ENCODE measurements around the gene HEXD.

Gene HEXD

DNA sequence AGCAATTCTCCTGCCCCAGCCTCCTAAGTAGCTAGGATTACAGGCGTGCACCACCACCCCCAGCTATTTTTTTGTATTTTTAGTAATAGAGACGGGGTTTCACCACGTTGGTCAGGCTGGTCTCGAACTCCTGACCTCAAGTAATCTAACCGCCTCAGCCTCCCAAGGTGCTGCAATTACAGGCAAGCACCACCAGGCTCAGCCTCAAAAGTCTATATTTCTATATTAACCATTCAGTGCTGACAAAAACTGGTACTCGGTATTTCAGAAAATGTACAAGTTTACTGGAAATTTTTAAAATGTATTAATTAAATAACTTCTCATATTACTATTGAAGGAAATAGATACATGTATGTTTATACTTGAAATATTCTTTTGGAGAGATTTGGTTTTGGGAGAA, 1.4 kb upstream of the HEXD start:
- DNase-seq: no peak

DNA sequence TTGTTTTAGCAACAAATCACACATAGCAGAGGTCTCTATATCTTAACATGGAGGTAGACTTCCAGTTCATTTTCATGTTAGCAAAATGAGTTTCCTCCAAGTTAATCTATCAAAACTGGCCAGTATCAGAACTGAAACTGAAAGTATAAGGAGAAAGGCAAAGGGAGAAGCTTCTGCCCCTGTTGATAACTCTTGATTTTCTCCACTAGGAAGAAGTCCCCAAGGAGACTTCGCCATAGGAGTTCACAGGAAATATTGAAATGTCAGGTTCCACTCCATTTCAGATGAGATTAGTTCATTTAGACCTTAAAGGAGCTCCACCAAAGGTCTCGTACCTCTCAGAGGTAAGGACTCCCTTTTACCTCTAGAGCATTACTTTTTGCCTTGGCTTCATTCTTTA, 1.4 kb downstream of the HEXD start:
- DNase-seq: no peak

DNA sequence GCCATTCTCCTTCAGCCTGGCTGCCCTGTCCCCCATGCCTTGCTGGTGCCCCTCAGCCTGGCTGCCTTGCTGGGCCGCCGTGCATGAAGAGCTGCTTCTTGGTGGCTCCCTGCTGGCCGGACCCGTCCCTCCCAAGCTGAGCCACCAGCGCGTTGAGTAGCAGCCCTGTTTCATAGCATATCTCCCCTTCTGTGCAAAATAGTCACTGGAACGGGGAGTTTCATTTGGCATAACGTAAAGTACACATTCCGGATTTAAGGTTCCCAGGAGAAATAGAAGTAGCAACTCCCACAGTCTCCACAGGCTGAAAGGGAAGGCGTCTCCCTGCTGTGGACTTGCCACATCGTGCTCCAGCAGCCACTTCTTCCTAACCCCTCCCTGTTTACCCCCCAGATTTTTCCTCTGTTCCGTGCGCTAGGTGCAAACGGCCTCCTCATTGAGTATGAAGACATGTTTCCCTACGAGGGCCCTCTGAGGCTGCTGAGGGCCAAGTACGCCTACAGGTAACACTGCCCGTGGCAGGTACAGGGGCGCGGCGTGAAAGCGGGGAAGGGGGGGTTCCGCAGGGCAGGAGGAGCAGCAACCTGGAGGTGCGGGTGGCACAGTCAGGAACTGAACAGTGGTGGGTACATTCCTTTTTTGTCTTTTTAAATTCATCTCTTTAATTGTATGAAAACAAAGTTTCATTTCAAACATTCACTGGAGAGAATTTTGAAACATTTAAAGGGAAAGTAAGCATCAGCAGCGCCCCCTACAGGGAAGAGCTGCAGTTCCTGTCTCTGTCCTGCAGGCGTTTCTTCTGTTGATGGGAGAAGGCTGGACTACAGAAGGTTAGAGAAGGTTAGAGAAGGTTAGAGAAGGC, 6.1 kb downstream of the HEXD start:
- DNase-seq: no peak

DNA sequence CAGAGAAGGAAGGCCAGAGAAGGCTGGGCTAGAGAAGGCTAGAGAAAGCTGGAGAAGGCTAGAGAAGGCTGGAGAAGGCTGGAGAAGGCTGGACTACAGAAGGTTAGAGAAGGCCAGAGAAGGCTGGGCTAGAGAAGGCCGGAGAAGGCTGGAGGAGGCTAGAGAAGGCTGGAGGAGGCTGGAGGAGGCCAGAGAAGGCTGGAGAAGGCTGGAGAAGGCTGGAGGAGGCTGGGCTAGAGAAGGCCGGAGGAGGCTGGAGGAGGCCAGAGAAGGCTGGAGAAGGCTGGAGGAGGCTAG, 6.7 kb downstream of the HEXD start:
- DNase-seq: no peak

DNA sequence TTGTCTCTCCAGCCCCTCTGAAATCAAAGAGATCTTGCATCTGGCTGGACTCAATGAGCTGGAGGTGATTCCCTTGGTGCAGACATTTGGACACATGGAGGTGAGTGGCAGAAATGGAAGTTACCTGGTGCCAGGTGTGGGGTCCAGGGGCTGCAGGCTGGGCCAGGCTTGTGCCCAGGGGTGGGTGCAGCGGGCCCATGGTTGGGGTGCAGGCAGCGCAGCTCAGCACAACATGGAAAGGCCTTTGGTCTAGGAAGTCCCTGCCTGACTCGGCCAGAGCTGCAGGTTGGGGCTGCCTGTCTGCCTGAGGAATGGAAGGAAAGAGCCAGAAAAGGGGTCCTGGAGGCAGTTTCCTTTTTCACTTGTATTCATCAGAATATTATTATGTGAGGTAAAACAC, 10.4 kb downstream of the HEXD start:
- DNase-seq: no peak

DNA sequence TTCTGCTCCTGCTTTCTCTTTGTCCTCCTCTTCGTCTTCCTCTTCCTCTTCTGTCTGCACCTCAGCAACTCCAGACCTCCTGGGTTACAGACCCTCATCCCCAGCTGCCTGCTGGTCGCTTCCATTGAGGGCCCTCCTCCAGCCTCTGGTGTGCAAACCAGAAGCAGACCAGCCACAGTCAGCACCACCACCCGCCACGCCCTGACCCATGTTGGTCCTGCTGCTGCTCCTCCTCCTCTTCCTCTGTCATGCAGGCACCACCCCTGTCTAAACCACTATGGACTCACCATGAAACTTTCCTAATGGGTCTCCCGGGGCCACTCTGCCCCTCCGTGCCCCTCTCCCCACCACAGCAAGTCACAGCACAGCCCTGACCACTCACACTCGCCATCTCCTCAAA, 11.7 kb downstream of the HEXD start:
- no peak for DNase-seq

DNA sequence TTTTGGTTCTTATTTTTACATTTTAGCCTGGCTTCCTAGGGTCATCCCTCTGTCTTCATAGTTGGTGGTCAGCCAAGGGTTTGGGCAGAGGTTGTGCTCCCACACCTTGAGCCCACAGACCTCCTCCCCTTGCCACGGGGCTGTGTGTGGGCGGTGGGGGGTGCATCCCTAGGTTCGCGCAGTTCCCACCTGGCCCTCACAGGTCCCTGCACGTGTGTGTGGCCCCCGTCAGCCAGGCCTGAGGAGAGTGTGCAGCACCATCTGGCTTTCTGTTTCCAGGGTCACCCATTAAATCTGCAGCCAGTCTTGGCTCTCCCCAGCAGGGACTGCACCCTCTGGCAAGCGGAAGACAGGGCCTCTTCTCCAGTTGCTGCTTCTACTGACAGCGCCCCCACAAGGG, 13.9 kb downstream of the HEXD start:
- no peak for DNase-seq

DNA sequence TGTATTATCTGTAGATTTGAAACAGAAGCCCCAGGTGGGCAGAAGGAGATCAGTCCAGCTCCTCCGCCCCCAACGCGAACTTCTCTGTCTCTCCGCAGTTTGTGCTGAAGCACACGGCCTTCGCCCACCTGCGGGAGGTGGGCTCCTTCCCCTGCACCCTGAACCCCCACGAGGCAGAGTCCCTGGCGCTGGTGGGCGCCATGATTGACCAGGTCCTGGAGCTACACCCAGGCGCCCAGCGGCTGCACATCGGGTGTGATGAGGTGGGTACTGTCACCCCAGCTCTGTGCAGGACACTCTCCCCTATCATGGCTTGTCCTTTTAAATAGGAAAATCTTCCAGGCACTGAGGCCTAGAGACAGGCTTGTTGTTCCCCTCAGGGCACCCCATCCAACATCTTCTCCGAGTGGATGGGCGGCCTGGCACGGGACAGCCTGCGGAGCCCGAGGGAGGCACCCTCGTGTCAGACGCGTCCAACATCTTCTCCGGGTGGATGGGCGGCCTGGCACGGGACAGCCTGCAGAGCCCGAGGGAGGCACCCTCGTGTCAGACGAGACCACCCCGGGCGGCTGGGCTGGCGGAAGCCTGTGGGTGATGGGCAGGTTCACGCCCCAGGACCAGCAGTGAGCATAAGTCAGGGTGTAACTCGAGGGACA, 15.5 kb downstream of the HEXD start:
- no peak for DNase-seq

DNA sequence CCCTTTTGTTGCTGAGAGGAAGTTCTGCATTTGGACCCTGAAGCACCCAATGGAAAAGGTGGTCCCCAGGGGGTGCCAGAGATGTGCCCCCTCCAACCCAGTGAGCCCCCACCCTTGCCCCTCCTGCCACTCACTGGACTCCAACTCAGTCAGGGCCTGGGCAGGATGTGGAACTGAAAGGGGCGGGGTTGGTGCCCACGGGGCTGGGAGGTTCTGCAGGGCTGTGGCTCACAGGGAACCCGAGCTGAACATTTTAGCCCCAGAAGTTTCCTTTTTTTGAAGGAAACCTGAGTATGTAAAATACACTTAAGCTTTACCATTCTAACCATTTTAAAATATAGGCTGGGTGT, 16.0 kb downstream of the HEXD start:
- no peak for DNase-seq

DNA sequence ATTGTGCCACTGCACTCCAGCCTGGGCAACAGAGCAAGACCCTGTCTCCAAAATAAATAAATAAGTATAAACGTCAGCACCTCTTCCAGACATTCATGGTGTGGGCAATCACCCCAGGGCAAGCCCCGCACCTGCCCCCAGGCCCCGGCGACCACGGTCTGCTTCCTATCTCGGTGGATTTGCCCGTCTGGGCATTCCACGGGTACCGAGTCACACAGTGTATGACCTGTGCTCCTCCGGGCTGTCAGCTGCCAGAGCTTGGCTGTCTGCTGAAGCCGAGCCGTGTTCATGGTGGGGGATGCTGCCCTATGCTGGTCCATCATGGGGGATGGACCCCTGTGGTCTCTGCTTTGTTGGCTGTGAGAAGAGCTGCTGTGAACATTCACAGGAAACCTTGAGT, 17.0 kb downstream of the HEXD start:
- DNase-seq: no peak

DNA sequence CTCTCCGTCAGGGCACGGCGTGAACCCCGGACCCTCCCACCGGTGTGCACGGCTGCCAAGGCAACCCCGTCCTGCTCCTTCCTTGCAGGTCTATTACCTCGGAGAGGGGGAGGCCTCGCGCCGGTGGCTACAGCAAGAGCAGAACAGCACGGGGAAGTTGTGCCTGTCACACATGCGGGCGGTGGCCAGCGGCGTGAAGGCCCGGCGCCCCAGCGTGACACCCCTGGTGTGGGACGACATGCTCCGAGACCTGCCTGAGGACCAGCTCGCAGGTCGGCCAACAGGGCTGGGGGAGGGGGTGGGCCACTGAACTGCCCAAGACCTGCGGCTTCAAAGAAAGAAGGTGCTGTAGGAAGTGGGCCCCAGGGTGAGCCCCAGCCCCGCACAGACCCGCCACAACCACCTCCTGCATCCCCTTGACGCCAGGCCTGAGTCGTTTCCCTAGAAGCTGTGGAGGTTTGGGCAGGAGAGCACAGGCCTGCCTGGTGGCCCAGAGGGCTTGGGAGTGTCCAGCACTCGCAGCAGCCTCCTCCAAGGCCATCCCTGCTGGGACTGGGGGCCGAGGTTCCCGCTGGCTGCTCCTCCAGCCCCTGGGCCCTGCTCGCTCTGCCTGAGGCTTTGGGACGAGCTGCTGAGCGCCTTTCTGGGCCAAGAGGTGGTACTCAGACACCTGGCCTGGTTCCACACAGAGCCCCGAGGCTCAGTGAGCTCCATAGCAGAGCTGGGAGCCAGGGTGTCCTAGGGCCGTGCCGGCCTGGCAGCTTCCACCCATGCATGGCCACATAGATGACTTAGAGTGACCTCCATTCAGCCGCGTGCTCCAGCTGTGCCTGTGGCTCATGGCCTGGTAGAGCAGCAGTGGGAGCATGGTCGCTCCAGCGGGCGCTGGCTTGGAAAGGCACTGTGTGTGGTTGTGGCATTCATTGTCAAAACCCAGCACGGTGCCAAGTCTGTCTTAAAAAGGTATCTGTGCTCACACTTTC, 17.7 kb downstream of the HEXD start:
- DNase-seq: no peak

DNA sequence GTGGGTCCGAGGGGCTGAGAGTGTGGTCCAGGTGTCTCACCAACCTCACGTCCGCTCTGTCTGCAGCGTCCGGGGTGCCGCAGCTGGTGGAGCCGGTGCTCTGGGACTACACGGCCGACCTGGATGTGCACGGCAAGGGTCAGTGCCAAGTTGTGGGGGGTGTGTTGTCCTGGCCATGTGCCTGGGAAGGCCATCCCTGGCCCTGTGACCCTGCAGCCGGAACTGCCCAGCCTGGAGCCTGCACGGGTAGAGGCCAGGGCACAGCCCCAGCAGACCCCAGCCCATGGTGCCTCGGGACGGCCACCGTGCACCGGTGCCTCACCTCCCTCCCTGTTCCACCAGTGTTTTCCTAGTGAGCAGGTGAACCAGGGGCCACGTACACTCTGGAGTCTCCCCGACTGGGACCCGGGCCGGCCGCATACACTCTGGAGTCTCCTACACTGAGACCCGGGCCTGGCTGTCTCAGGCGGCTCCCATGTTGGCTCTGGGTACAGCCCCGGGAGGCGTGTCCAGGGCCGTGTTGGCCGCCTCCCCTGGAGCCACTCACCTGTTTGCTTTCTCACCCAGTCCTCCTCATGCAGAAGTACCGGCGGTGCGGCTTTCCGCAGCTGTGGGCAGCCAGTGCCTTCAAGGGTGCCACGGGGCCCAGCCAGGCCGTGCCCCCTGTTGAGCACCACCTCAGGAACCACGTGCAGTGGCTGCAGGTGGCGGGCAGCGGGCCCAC, 18.6 kb downstream of the HEXD start:
- no peak for DNase-seq

DNA sequence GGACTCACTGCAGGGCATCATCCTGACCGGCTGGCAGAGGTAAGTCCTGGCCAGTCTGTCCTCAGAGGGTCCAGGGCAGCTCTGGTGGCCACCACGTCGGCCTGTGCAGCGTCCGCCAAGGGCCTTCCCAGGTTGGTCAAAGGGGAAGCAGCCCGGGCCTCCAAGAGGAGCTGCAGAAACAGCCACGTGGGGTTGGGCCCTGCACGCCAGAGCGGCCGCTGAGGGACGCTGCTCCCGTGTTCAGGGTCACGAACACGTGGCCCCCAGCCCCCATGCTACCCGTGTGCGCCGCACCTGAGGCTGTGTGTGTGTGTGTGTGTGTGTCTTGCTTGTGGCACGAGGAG, 19.1 kb downstream of the HEXD start:
- no peak for DNase-seq

DNA sequence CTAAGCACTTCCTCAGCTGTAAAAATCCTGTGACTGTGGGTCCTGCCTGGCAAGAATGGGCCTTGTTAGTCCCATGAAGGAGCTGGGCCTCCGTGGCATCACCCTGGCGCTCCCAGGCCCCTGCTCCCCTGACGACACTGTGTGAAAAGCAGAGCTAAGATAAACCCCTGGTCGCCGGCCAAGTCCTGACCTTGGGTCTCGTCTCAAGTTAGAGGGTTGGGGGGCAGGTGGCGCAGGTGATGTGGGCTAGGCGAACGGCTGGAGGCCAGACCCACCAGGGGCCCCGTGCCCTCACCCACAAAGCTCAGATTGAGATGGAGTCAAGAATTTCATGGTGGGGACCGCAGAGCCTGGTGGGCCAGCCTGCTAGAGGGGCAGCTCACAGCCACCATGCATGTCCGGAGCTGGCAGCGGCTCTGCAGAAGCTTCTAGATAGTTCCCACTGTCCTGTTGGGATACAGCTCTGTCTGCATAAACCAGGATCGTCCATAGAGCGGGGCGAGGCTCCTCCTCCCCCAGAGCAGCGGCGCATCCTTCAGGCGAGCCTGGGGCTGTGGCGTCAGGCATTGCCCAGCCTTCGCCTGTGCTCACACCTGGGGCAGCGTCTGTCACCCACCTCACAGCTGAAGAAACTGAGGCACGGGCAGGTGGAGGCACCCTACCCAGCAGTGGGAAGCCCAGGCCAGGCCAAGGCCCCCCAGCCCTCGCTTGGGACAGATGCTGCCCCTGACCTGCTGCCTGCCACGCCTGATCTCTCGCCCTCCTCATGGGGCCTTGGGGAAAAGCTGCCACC, 20.4 kb downstream of the HEXD start:
- DNase-seq: no peak

DNA sequence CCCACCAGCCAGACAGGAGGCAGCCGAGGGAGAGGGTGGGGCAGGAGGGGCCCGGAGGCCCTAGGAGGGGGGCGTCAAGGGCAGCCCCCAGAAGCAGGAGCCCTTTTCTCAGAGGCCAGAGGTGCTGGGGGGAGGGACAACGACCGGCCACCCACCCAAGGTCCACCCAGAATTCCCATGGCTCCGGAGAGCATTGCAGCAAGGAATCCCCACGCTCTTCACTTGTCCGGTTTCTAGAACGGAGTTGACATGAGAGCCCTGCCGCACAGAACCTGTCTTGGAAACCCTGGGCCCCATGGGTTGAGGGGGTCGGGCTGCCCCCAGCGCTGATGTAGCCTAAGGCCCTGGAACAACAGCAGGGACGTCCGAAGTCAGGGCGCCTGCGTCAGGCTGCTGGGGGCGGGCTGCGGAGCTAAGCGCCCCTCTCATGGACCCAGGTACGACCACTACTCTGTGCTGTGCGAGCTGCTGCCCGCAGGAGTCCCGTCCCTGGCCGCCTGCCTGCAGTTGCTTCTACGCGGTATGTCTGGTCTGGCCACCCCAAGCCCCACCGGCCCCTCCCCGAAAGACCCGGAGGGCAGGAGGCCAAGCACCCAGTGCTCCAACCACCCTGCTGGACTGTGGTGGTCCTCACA, 21.2 kb downstream of the HEXD start:
- DNase-seq: no peak

DNA sequence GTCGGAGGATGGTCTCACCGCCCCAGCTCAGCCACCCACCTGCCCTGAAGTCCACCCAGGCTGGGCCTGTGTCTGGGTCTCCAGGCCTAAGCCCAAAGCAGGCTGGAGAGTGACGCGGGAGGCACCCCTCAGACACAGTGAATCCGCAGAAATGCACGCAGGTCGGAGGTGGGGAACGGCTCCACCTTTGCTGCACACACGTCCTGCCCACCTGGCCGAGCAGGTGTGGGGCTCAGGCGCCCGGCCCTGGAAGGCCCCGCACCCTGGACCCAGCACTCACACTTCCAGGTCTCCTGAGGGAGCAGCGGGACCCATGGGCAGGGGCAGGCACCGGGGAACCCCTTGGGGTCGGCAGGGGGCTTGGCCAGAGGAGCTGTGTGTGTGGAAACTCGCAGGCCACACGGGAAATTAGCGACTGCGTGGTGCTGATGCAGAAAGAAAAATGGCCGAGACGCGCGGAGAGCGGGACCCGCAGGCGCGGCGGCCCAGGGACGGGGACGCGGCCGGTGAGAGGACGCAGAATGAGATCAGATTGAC, 21.8 kb downstream of the HEXD start:
- DNase-seq: no peak

DNA sequence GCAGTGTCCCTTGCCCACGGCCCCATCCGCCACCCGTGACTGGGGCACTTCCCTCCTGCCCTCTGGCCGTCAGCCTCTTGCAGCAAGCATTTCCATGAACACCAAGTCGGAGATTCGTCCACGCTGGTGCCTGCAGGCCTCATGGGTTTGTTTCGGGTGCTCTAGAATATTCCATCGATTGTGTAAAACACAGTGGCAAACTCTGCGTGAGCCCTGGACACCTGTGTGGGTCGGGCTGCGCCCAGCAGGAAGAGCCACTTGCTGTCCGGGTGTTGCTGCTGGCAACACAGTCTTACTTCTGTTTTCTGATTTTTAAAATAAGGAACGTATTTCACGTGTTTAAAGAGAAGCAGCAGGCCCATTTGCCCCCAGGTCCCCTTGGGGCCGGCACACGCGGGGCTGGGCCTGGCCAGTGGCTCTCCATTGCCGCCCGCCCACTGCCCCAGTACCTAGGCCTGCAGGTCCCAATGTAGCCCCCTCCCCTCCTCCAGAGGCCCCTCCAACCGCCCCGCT, 22.4 kb downstream of the HEXD start:
- no peak for DNase-seq

DNA sequence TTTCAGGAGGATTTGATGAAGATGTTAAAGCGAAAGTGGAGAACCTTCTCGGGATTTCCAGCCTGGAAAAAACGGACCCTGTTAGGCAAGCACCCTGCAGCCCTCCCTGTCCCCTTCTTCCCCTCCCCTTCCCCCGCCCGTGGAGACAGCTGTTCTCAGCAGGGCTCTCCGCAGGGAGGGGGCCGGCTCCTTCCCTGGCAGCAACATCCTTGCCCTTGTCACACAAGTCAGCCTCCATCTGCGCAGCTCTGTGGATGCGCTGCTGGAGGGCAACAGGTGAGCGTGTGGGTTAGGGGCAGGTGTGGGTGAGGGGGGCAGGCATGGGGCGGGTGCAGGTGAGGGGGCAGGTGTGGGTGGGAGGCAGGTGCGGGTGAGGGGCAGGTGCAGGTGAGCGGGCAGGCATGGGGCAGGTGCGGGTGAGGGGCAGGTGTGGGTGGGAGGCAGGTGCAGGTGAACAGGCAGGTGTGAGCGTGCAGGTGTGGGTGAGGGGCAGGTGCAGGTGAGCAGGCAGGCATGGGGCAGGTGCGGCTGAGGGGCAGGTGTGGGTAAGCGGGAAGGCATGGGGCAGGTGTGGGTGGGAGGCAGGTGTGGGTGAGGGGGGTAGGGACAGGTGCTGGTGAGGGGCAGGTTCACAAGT, 23.0 kb downstream of the HEXD start:
- DNase-seq: no peak

DNA sequence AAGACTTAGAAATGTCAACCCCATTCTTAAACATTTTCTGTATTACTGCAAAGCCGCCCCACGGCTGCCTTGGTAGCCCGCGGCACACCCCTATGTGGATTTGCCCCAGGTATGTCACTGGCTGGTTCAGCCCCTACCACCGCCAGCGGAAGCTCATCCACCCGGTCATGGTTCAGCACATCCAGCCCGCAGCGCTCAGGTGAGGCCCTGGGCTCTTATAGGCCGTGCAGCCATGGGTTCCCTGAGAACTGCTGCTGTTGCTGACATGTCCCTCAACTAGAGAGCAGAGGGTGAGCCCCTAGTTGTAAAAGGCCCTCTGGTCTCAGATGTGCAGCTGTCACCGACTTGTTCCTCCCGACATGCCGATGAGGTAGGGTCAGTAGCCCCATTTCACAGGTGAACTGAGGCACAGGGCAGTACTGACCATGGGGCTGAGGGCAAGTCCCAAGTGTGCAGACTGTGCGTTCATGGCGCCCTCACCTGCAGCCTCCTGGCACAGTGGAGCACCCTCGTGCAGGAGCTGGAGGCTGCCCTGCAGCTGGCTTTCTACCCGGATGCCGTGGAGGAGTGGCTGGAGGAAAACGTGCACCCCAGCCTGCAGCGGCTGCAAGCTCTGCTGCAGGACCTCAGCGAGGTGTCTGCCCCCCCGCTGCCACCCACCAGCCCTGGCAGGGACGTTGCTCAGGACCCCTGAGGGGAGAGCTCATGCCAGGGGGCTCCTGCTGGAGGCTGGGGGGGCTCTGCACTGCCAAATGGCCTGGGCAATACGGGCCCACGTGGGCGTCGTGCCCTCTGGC, 23.7 kb downstream of the HEXD start:
- no peak for DNase-seq
